Stimulated activated CD8-positive, alpha-beta memory T cell treated with anti-CD3 and anti-CD28 coated beads, Interleukin-12 subunit alpha, Interleukin-12 subunit beta, amount 100 ng/mL, for 24 hours (primary cell): ENCODE results near the gene PTPRA.
"Not testable (repeated sequence)": the region's sequence is repeated elsewhere in the genome, so short reads cannot be mapped to it uniquely, and the experiment has no call there.

Experiments
- DNase-seq: peaks from one replicate; pipeline ENCODE4 v3.0.0-alpha.2; 2020; ENCODE audit errors: extremely low read depth

The PTPRA gene

GRCh38 chr20:2873010-2873746 is at the start of gene PTPRA:
Gene PTPRA (plus strand): TSS chr20:2873481. CDS start chr20:2964278, 90,797 bp downstream.
- peak; percentile 79 for DNase-seq

GRCh38 chr20:2825761-2826160 is 47.5 kb upstream of the PTPRA start:
- DNase-seq, result no peak

GRCh38 chr20:2826655-2827054 is 46.6 kb upstream of the PTPRA start:
- no peak for DNase-seq

GRCh38 chr20:2829376-2829775 is 43.9 kb upstream of the PTPRA start:
- no peak for DNase-seq

GRCh38 chr20:2831206-2831605 is 42.1 kb upstream of the PTPRA start:
- DNase-seq, result not testable (repeated sequence)

GRCh38 chr20:2833761-2834160 is 39.5 kb upstream of the PTPRA start:
- no peak for DNase-seq

- DNase-seq, result no peak
Observed at GRCh38 chr20:2834401-2835110, 38.7 kb upstream of the PTPRA start.

GRCh38 chr20:2835331-2835796 is 37.9 kb upstream of the PTPRA start:
- no peak for DNase-seq

GRCh38 chr20:2836035-2836434 is 37.2 kb upstream of the PTPRA start:
- no peak for DNase-seq

- no peak for DNase-seq
Observed at GRCh38 chr20:2837221-2837960, 35.9 kb upstream of the PTPRA start.

GRCh38 chr20:2838170-2838797 is 35.0 kb upstream of the PTPRA start:
- DNase-seq, result no peak

GRCh38 chr20:2838847-2839671 is 34.2 kb upstream of the PTPRA start:
- no peak for DNase-seq

- no peak for DNase-seq
Observed at GRCh38 chr20:2839732-2840137, 33.5 kb upstream of the PTPRA start.

GRCh38 chr20:2840138-2840966 is 32.9 kb upstream of the PTPRA start, which contains the start of the genes PCED1A and VPS16:
Gene PCED1A (minus strand): TSS chr20:2840655. CDS start chr20:2839912, 743 bp downstream.
Gene VPS16 (plus strand): TSS chr20:2840745. CDS start chr20:2840775, 30 bp downstream.
- DNase-seq, result peak; percentile 83

GRCh38 chr20:2840967-2841531 is 32.2 kb upstream of the PTPRA start:
- DNase-seq, result no peak

GRCh38 chr20:2845607-2846006 is 27.7 kb upstream of the PTPRA start:
- DNase-seq, result no peak

GRCh38 chr20:2846698-2847097 is 26.6 kb upstream of the PTPRA start:
- DNase-seq, result no peak

- no peak for DNase-seq
Observed at GRCh38 chr20:2847802-2848201, 25.5 kb upstream of the PTPRA start.

- DNase-seq, result no peak
Observed at GRCh38 chr20:2849529-2849928, 23.8 kb upstream of the PTPRA start.

GRCh38 chr20:2851086-2851485 is 22.2 kb upstream of the PTPRA start:
- DNase-seq, result no peak
